GM12873 (cell line): ENCODE results near the gene CHRNB2.

Experiments
- TF ChIP-seq, protein P1 (sequence below): IDR thresholded peaks from 2 replicates; pipeline ENCODE4 v1.5.1; 2012; ENCODE audit warnings: low read depth, mild to moderate bottlenecking, moderate library complexity, low read length, control low read depth; ENCODE audit not compliant: insufficient read depth; ENCODE audit errors: missing control alignments

The CHRNB2 gene, protein sequence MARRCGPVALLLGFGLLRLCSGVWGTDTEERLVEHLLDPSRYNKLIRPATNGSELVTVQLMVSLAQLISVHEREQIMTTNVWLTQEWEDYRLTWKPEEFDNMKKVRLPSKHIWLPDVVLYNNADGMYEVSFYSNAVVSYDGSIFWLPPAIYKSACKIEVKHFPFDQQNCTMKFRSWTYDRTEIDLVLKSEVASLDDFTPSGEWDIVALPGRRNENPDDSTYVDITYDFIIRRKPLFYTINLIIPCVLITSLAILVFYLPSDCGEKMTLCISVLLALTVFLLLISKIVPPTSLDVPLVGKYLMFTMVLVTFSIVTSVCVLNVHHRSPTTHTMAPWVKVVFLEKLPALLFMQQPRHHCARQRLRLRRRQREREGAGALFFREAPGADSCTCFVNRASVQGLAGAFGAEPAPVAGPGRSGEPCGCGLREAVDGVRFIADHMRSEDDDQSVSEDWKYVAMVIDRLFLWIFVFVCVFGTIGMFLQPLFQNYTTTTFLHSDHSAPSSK

DNA sequence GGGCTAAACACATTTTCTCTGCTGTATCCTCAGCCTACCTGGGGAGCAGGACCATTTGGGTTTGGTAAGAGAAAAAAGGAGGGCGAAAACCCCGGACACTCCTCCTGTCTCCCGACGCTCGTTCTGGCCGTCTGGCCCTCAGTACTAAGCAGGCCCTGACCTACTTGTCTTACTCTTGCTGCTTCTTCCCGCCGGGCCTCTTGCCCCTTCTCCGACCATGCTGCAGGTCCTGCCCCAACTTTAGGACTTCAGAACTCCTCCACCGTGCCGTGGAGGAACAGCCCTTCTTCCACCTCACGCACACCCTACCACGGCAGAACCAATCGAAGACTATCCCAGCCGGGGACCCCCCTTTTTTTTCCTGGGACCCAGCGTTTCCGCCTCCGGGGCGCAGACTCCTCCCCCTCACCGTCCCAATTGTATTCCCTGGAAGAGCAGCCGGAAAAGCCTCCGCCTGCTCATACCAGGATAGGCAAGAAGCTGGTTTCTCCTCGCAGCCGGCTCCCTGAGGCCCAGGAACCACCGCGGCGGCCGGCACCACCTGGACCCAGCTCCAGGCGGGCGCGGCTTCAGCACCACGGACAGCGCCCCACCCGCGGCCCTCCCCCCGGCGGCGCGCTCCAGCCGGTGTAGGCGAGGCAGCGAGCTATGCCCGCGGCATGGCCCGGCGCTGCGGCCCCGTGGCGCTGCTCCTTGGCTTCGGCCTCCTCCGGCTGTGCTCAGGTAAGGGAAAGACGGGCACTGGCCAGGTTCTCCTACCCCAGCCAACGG is at the start of gene CHRNB2:
Gene CHRNB2, plus strand, starts transcription at position 393 of the 771 bp plus-strand sequence. Its CDS starts 267 bp downstream, at position 660.
- TF ChIP-seq, protein P1, sequence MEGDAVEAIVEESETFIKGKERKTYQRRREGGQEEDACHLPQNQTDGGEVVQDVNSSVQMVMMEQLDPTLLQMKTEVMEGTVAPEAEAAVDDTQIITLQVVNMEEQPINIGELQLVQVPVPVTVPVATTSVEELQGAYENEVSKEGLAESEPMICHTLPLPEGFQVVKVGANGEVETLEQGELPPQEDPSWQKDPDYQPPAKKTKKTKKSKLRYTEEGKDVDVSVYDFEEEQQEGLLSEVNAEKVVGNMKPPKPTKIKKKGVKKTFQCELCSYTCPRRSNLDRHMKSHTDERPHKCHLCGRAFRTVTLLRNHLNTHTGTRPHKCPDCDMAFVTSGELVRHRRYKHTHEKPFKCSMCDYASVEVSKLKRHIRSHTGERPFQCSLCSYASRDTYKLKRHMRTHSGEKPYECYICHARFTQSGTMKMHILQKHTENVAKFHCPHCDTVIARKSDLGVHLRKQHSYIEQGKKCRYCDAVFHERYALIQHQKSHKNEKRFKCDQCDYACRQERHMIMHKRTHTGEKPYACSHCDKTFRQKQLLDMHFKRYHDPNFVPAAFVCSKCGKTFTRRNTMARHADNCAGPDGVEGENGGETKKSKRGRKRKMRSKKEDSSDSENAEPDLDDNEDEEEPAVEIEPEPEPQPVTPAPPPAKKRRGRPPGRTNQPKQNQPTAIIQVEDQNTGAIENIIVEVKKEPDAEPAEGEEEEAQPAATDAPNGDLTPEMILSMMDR = no peak

DNA sequence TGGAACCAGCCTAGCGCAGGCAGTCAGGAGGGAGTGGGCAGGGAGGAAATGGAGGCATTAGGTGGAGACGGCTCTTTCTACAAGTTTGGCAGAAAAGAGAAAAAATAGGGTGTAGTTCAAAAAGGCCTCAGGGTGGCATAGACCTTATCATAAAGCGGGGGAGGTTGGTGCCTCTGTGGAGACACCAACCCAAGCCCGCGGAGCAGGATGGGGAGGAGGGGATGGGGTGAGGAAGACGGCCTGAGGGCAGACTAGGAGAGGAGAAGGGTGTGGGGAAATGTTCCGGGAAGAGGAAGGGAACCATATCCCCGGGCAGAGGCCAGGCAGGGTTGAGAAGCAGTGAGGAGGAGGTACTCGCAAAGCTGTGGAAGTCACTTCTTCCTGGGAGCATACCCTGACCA is 48.0 kb upstream of the CHRNB2 start:
- TF ChIP-seq, protein P1 = no peak

DNA sequence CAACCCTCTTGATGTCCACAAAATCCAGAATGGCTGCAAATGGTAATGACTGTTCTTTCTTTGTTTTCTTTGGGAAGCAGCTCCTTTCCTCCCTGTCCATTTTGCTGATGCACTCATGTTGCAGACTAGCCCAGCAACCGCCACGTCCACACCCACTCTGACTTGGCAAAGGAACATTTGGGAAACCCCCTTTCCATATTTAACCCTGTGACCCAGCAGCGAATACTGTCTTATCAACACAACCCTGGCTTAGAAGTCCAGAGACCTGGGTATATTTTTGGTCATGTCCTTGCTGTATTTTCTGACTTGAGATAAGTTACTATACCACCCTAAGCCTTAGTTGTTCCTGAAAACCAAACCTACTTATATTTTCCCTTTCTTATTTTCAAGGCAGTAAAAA is 47.2 kb upstream of the CHRNB2 start:
- TF ChIP-seq, protein P1 = no peak

DNA sequence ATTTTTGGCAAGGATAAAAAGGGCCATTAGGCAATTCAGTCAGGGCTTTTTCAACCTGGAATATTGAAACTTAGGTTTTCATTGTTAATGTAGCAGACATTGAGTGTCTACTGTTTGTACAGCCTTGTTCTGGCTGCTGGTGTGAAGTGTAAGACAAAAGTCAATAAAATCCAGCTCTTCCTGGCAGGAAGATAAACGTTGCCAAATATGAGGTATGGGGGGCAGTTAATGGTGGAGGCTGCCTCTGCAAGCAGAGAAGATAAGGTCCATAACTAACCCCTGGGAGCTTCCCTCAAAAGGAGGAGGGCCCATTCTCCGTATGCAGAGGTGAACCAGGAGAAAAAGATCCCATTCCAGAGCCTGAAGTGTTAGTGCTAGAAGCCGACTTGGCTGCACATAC is 45.9 kb upstream of the CHRNB2 start:
- TF ChIP-seq, protein P1 = no peak

DNA sequence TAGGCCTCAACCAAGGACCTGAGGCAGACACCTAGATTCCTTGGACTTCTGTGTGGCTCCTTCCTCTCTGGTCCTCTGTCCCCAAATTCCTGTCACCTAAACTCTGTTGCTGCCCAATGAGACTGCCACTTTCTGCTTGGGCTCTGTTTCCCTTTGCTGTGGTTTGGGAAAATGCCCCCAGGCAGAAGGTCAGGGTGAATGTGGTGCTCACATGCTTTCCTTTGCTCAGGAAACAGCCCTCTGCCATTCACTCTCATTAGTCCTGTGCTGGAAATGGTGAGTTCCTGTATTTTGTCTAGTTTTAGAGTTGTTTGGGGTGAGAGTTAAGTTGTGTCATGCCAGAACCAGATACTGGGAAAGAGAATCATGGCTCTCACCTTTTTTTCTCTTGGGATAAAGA is 42.7 kb upstream of the CHRNB2 start:
- TF ChIP-seq, protein P1 = no peak

DNA sequence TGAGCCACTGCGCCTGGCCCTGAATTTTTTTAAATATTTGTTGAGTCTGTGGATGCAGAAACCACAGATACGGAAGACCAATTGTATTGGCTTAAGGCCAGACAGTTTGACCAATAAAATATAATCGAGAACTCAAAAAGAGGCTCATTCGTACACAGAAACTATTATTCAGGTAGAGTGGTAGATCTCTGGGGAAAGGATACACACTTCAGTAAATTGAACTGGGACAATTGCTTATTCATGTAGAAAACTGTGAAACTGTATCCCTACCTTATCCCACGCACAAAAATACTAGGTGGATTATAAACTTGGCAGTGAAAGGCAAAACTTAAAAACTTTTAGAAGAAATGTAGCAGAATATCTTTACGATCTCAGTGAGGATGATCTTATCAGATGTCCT is 40.4 kb upstream of the CHRNB2 start:
- TF ChIP-seq, protein P1 = no peak

DNA sequence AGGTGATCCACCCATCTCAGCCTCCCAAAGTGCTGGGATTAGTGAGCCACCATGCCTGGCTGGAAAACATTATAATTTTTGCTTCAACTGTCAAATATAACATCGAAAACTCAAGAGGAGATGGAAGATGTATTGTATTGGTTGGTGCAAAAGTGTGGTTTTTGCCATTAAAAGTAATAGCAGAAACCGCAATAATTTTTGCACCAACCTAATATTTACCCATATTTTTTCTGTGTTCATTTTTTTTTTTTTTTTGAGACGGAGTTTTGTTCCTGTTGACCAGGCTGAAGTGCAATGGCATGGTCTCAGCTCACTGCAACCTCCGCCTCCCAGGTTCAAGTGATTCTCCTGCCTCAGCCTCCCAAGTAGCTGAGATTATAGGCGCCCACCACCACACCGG is 38.3 kb upstream of the CHRNB2 start:
- TF ChIP-seq, protein P1 = no peak
